Measurements from ENCODE around the gene SLC6A2. TPM values are rescaled to one million over a fixed set of nuclear protein-coding genes. Genes with fewer than 3 reads are reported as not detected.
A peak's percentile ranks its signal among the peaks of the same experiment; 100 is the strongest.

SLC6A2 gene
- total RNA-seq, 1 donor from 2014 or later: not detected

DNA sequence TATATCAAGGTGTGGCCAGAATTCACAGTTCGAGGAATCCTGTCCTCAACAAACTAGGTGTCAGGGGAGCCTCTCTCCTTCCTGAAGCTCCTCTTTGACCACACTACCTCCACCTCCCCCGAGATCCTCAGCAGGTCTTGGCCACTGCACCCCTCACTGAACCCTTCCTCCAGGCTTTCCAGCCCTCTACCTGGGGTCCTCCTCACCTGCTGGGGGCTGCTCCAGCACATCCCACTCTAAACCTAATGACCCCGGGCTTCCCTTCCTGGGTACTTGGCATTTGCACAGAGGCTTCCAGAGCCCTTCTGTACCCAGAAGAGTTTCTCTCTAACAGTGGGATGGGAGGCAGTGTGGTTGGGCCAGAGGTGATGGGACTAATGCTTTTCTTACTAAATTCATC is 9.7 kb downstream of the SLC6A2 start:
- no peak for DNase-seq (ENCODE audit: missing footprints)
- ATAC-seq: no peak
- intact Hi-C loops (cut with DNase I): no loop called here

DNA sequence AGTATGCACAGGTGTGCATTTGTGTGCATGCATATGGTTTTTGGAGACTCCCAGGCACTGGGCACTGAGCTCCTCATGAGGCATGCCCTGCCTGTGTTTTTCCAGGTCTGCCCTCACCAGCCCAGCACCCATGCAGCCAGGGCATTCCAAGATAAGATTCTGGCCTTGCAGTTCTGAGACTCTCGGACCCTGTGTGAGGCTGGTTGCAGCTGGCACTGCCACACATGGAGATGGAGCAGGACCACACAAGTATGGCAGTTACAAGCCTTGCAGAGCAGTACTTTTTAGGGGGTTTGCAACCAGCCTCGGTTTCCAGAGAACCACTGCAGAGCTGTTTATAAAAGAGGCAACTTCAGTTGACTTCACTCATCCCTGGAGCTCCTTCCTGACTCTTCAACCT is 10.2 kb downstream of the SLC6A2 start:
- no peak for ATAC-seq
- intact Hi-C loops (cut with DNase I): no loop called here
- no peak for DNase-seq (ENCODE audit: missing footprints)

- intact Hi-C loops (cut with DNase I): no loop called here
- ATAC-seq (no peak), DNase-seq (ENCODE audit: missing footprints) (no peak)
These were observed 12.0 kb downstream of the SLC6A2 start for GRCh38 chr16:55667753-55668152.

DNA sequence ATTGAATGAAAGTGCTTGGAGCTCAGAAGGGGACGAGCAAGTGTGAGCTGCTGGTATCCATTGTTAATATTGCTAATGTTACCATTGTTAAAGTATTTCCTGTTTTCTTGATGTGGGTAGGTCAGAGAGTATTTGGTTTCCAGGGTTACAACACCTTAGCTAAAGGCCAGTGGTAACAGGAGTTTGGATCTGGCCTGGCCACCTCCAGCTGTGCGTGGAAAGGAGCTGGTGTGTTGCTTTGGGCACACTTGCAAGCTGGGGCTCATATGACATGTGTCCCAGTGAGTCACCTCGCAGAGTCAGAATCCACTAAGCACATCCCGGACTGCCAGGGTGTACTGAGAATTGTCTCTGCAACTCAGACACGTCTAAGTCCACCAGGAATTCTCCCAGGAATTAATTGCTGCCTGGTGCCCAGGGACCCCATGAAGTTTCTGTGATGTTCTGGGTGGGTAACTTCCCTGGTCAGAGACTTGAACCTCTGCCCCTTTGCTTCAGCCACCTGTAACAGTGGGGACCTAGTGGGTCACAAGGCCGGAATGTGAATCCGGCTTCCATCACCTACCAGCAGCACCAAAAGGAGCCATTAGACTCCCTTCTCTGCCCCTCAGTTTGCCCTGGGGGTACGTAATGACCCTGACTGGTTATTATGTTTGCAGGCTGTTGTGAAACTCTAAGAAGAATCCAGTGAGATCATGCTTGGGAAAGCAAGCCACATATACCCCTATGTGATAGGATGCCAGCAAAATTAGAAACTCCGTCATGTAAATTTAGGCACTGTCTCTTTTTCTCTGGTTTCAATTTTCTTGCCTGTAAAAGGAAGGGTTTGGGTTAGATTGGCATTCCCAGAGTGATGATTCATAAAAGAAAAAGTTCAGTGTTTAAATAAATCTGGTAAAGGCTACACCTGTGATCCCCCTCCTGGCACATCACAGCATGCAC is 12.8 kb downstream of the SLC6A2 start:
- DNase-seq (ENCODE audit: missing footprints): no peak
- no peak for ATAC-seq
- intact Hi-C loops (cut with DNase I): no loop called here

DNA sequence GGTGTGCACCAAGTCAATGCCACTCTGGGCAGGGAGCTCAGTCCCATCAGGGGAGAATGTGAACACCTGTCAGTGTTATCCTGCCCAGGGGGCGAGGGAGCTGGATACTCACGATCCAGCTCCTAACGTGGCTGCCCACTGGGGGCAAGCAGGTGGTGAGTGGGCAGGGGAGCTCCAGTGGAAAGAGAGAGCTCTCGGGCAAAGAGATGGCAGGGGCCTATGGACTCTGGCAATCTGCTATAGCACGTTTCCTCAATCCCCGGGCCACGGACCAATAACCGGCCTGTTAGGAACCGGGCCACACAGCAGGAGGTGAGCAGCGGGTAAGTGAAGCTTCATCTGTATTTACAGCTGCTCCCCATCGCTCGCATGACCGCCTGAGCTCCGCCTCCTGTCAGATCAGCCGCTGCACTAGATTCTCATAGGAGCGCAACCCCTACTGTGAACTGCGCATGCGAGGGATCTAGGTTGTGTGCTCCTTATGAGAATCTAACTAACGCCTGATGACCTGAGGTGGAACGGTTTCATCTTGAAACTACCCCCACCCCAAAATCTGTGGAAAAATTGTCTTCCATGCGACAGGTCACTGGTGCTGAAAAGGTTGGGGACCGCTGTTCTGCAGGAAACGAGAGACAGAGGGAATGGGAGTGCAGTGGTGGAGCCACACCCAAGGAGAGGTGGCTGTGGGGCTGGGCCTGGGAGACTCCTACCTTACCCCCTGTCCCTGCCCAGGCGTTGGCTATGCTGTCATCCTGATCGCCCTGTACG is 15.6 kb downstream of the SLC6A2 start:
- ATAC-seq: no peak
- DNase-seq (ENCODE audit: missing footprints): no peak
- intact Hi-C loops (cut with DNase I): no loop called here

DNA sequence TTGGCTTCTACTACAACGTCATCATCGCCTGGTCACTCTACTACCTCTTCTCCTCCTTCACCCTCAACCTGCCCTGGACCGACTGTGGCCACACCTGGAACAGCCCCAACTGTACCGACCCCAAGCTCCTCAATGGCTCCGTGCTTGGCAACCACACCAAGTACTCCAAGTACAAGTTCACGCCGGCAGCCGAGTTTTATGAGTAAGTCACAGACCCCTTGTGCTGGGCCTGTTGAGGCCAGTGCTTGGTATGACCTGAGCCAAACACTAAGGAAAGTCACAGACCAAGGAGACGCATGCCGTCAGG is 16.1 kb downstream of the SLC6A2 start:
- intact Hi-C loops (cut with DNase I): no loop called here
- DNase-seq (ENCODE audit: missing footprints) (no peak), ATAC-seq (peak; percentile 3)

DNA sequence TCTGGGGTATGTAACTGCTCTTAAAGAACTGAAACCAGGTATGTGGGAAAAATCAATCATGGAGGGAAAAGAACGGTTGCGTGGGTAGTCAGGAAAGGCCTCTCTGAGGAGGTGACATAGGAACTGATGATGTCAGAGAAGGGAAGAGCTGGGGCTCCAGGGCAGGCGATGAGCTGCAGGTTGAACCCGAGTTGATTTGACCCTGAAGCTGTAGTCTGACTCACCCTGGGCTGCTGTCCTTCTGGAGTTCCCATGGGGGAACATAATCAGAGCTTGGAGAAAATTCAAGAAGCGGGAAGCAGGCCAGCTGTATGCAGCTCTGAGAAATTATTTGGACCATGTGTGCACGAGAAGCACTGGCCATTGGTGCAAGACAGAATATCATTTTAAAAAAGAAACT is 16.7 kb downstream of the SLC6A2 start:
- ATAC-seq (peak; percentile 96), DNase-seq (ENCODE audit: missing footprints) (no peak)
- intact Hi-C loops (cut with DNase I): no loop called here

DNA sequence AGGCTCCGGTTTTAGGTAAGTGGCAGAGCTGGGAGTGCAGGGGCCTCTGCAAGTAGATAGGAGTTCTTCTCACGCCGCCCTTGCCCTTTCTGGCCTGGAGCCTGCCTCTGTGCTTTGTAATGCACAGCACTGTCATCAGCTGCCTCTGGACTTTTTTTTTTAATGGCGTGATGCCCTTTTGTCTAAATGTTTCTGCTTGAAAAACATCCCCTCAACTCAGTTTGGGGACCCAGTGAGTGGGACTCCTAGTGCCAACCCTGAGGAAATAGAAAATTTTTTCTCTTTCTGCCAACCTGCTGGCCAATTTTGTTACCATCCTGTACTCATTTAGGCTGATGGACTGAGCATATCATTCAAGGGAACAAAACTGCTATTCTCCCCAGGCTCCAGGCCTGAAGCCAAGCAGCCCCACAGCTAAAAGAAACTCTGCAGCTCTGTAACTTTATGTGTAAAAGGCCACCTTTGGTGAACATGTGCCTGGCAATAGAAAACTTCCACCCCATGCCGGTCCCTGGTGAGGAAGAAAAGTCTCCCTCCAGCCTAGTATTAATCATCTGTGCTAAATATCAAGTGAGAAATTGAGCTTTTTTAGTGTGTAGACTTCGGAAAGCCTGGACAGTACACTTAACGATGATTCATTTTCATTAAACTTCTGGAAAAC is 22.5 kb downstream of the SLC6A2 start:
- no peak for DNase-seq (ENCODE audit: missing footprints)
- intact Hi-C loops (cut with DNase I): no loop called here
- peak; percentile 88 for ATAC-seq

DNA sequence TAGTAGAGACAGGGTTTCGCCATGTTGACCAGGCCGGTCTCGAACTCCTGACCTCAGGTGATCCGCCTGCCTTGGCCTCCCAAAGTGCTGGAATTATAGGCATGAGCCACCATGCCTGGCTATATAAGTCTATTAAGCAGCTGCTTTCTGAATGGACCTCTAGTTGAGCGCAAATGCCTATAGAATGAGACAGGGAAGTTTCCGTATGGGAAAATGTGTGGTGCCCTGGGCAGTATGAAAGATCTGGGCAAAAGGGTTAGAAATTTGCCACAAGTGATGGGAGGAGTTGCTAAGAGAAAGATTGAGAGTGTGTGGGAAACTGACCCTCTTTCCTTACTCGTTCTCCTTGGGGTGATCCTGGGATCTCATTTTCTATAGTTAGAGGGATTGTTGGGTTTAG is 26.3 kb downstream of the SLC6A2 start:
- no peak for DNase-seq (ENCODE audit: missing footprints)
- intact Hi-C loops (cut with DNase I): no loop called here
- ATAC-seq: no peak

- intact Hi-C loops (cut with DNase I): no loop called here
- no peak for ATAC-seq
- no peak for DNase-seq (ENCODE audit: missing footprints)
These were observed 30.2 kb downstream of the SLC6A2 start for GRCh38 chr16:55685973-55686372.

- intact Hi-C loops (cut with DNase I): no loop called here
These were observed 30.9 kb downstream of the SLC6A2 start for GRCh38 chr16:55686671-55687070.

DNA sequence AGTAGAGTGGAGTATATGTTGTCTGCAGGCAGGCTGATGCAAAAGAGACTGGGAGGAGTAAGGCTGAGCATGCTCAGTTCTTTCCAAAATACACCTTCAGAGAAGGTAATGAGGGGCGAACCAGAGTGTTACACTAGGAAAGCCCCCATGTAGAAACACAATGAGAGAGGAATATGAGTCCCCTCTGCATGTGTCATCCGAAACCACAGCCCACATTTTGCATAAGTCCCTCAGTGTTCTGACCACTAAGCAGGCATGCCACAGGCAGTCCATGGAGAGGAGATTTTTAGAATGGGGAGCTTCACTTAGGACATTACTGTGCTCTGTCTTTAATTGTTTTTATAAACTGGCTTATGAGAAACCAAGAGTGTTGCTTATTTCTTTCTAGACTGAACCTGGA is 32.0 kb downstream of the SLC6A2 start:
- intact Hi-C loops (cut with DNase I): no loop called here
- no peak for ATAC-seq
- no peak for DNase-seq (ENCODE audit: missing footprints)

More at GRCh38 chr16:55686671-55687070, 30.9 kb downstream of the SLC6A2 start:
- ATAC-seq: no peak
- no peak for DNase-seq (ENCODE audit: missing footprints)

- no peak for DNase-seq (ENCODE audit: missing footprints)
- no peak for ATAC-seq
- intact Hi-C loops (cut with DNase I): no loop called here
These were observed 35.1 kb downstream of the SLC6A2 start for GRCh38 chr16:55690841-55691240.

GRCh38 chr16:55691771-55692170 is 36.0 kb downstream of the SLC6A2 start:
- DNase-seq (ENCODE audit: missing footprints) (no peak), ATAC-seq (no peak)
- intact Hi-C loops (cut with DNase I): no loop called here

DNA sequence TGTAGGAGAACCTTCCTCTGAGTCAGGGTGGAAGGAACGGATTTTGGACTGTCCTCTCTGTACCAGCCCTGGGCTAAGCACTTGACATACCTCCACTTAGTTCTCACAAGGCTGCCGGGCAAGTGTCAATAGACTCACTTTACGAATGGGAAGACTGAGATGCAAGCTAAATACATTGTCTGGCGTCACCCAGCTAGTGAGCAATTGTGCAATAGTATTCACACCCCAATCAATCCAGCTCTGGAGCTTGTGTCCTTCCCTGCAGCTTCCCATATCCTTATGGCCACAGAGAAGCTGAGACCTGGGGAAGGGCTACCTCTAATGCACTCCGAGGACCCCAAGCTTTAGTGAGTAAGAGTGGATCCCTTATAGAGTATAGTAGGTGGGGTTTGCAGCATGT is 39.8 kb downstream of the SLC6A2 start:
- ATAC-seq: no peak
- intact Hi-C loops (cut with DNase I): no loop called here

DNA sequence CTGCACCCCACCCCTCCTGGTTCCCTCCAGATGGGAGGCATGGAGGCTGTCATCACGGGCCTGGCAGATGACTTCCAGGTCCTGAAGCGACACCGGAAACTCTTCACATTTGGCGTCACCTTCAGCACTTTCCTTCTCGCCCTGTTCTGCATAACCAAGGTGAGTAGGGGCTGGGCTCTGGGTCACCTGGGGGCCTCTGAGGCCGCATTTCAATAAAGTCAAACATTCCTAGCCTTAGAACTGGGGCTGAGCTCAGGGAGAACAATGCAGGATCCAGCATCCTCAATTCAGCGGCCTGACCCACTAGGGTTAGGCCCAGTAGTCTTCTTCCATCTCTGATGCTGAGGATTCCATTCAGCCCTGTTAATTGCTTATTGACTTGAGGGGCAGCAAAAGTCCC is 42.1 kb downstream of the SLC6A2 start:
- no peak for DNase-seq (ENCODE audit: missing footprints)
- no peak for ATAC-seq
- intact Hi-C loops (cut with DNase I): no loop called here

More for the DNA sequence above, 39.8 kb downstream of the SLC6A2 start:
- DNase-seq (ENCODE audit: missing footprints): no peak

- DNase-seq (ENCODE audit: missing footprints) (no peak), ATAC-seq (no peak)
- intact Hi-C loops (cut with DNase I): no loop called here
These were observed 42.5 kb downstream of the SLC6A2 start for GRCh38 chr16:55698331-55698730.

DNA sequence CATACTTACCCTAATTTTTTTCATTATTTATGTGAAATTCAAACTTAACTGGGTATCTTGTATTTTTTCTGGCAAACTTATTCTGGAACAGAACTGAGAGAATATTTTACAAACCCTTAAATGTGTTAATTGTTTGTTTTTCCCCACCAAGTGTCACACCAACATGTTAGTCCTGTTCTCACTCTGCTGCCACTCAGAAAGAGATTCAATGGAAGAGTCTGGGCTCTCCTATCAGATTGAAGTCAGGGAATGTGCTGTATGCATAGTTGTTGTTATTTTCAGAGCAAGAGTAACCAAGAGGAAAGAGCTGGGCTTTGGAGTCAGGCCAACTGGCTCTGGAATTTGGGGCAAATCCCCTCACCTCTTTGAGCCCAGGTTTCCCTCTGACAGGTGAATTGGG is 43.2 kb downstream of the SLC6A2 start:
- ATAC-seq: no peak
- intact Hi-C loops (cut with DNase I): no loop called here

DNA sequence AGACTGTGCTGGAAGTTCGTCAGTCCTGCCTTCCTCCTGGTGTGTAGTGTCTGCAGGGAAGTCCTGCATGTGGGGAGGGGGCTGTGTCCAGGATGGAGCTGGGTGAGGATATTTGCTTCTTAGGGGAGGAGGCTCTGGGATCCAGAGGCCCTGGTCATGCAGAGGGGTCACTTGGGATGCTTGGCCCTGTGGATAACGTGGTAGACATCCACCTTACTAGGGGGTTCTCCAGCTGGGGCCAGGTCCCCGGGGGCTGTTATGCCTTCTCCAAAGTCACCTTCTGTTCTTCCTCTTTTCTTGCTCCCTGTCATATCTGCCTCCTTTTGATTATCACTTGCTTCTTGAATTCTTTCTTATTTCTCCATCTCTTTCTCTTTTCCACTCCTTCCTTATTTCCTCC is 43.8 kb downstream of the SLC6A2 start:
- DNase-seq (ENCODE audit: missing footprints) (no peak), ATAC-seq (no peak)
- intact Hi-C loops (cut with DNase I): loop anchor here (5.0 kb wide), 1 partner anchor 157 kb away; no protein-coding TSS in a partner anchor

More for the DNA sequence above, 43.2 kb downstream of the SLC6A2 start:
- DNase-seq (ENCODE audit: missing footprints): no peak

DNA sequence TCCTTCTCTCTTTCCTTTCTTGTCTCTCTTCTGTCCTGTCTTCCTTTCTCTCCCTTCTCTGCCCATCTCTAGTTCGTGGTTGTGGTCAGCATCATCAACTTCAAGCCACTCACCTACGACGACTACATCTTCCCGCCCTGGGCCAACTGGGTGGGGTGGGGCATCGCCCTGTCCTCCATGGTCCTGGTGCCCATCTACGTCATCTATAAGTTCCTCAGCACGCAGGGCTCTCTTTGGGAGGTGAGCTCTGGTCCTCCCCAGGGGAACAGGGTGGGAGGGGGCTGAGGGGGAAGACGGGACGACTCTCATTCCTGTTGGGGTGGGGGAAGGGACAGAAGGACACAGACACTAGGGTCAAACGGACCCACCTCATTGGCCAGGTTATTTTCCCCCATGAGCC is 44.3 kb downstream of the SLC6A2 start:
- intact Hi-C loops (cut with DNase I): loop anchor here (5.0 kb wide), 1 partner anchor 158 kb away; no protein-coding TSS in a partner anchor
- DNase-seq (ENCODE audit: missing footprints): no peak
- no peak for ATAC-seq

Data from Right ventricle myocardium inferior (tissue), 1 donor.